Upper lobe of right lung (tissue), 1 donor: ENCODE results near the gene RBM28. TPM values are rescaled to one million over a fixed set of nuclear protein-coding genes. Genes with fewer than 3 reads are reported as not detected.

ENCODE experiments used
- ATAC-seq: fragments of 200-7000 bp; cut with Tn5 transposase; one replicate; pipeline ENCODE4 v1.9.1; 2020; ENCODE audit warnings: mild to moderate bottlenecking, moderate library complexity
- DNase-seq: peaks from one replicate; pipeline ENCODE4 v3.0.0-alpha.2; 2020
- H3K27ac ChIP-seq: fragments of 200-600 bp; one replicate; pipeline ENCODE4 v1.8.0; 2022
- H3K27me3 ChIP-seq: fragments of 200-600 bp; one replicate; pipeline ENCODE4 v1.8.0; 2022; ENCODE audit warnings: mild to moderate bottlenecking
- H3K36me3 ChIP-seq: fragments of 200-600 bp; one replicate; pipeline ENCODE4 v1.8.0; 2022
- H3K4me1 ChIP-seq: fragments of 200-600 bp; one replicate; pipeline ENCODE4 v1.8.0; 2022
- H3K4me3 ChIP-seq: fragments of 200-600 bp; one replicate; pipeline ENCODE4 v1.8.0; 2022; ENCODE audit warnings: mild to moderate bottlenecking
- H3K9me3 ChIP-seq: fragments of 200-600 bp; one replicate; pipeline ENCODE4 v1.8.0; 2022
- CTCF ChIP-seq: fragments of 200-600 bp; IDR thresholded peaks from one replicate; pipeline ENCODE4 v1.8.0; 2022; ENCODE audit warnings: antibody characterized with exemption
- intact Hi-C: fragments of 100-400 bp; cut with DNase I; formaldehyde crosslinking; loops from one replicate; pipeline ENCODE4 v1.11.0; 2022
- total RNA-seq: library from RNA; stranded (reverse); fragmentation: NEBNext Ultra II Directional; extraction: Animal tissue kit (Norgen Biotek cat#: 25700); gene quantifications from one replicate; pipeline ENCODE4 v1.2.1, GENCODE V29; 2021
- donor health status: DM: no; HTN: yes; CAD: no; lungs with severe emphysema.

The RBM28 gene
- total RNA-seq, 1 donor from 2014 or later, result 28.3 TPM

GRCh38 chr7:128266883-128267594, 76.7 kb downstream of the RBM28 start:
- Histone ChIP-seq H3K4me3 (no peak overlapping the region), H3K36me3 (no peaks in the 10 kb centered on the region), H3K27ac (no peak overlapping the region), H3K9me3 (no peaks in the 10 kb centered on the region), H3K27me3 (peaks cover 32% of the 10 kb centered on the region), H3K4me1 (peaks cover 11% of the 10 kb centered on the region)
- ATAC-seq, result peak; percentile 44
- intact Hi-C loops, result no loop called here
- DNase-seq, result peak; percentile 63
- TF ChIP-seq CTCF, result no peak

GRCh38 chr7:128266529-128266882, 77.2 kb downstream of the RBM28 start:
- peaks cover 9% of the 10 kb centered on the region for H3K4me1 ChIP-seq
- no peak overlapping the region for H3K27ac ChIP-seq
- H3K4me3 ChIP-seq, result no peak overlapping the region
- ATAC-seq (no peak), DNase-seq (no peak)
- intact Hi-C loops, result no loop called here
- H3K27me3 ChIP-seq, result peaks cover 27% of the 10 kb centered on the region
- H3K9me3 ChIP-seq, result no peaks in the 10 kb centered on the region
- H3K36me3 ChIP-seq, result no peaks in the 10 kb centered on the region
- no peak for TF ChIP-seq CTCF

- intact Hi-C loops, result no loop called here
- ATAC-seq, result no peak
- Histone ChIP-seq H3K36me3 (no peaks in the 10 kb centered on the region), H3K4me3 (no peak overlapping the region), H3K27ac (no peak overlapping the region), H3K4me1 (peaks cover 4% of the 10 kb centered on the region), H3K9me3 (no peaks in the 10 kb centered on the region), H3K27me3 (peaks cover 23% of the 10 kb centered on the region)
- peak; percentile 25 for DNase-seq
- TF ChIP-seq CTCF, result no peak
Measured at GRCh38 chr7:128265906-128266300, 77.8 kb downstream of the RBM28 start.

- peak; percentile 32 for DNase-seq
- Histone ChIP-seq H3K4me3 (no peak overlapping the region), H3K27me3 (peaks cover 18% of the 10 kb centered on the region), H3K4me1 (peaks cover 4% of the 10 kb centered on the region), H3K36me3 (no peaks in the 10 kb centered on the region), H3K9me3 (no peaks in the 10 kb centered on the region), H3K27ac (no peak overlapping the region)
- TF ChIP-seq CTCF, result no peak
- intact Hi-C loops, result no loop called here
- ATAC-seq, result no peak
Measured at GRCh38 chr7:128265156-128265905, 78.4 kb downstream of the RBM28 start.

GRCh38 chr7:128264477-128264876, 79.2 kb downstream of the RBM28 start:
- Histone ChIP-seq H3K4me3 (no peak overlapping the region), H3K4me1 (peaks cover 4% of the 10 kb centered on the region), H3K27ac (no peak overlapping the region), H3K9me3 (no peaks in the 10 kb centered on the region), H3K36me3 (no peaks in the 10 kb centered on the region), H3K27me3 (peaks cover 14% of the 10 kb centered on the region)
- no peak for TF ChIP-seq CTCF
- no peak for ATAC-seq
- peak; percentile 60 for DNase-seq
- intact Hi-C loops, result no loop called here
